Spleen (tissue), 11 donors: ENCODE measurements around the gene TJP2. TPM values are rescaled to one million over a fixed set of nuclear protein-coding genes. Genes with fewer than 3 reads are reported as not detected.

Source experiments
- DNase-seq: peaks from one replicate; pipeline ENCODE4 v3.0.0-alpha.2; 2020
- H3K27ac ChIP-seq, 8 donors: fragments of 200-600 bp; sonication (generic) in 7 of 8; 1 replicate in 4 of 8; 2 replicates in 4 of 8; pipeline versions ENCODE4 v1.5.0 to v1.8.0; 2016 to 2021; ENCODE audit warnings: inconsistent platforms in 4 of 8, mild to moderate bottlenecking in 4 of 8, moderate library complexity in 1 of 8
- H3K27me3 ChIP-seq, 7 donors: fragments of 200-600 bp; sonication (generic) in 6 of 7; replicated peaks in 1 of 7; 1 replicate in 4 of 7; 2 replicates in 3 of 7; pipeline versions ENCODE4 v1.5.0 to v1.8.0; 2016 to 2021; ENCODE audit warnings: inconsistent platforms in 3 of 7, mild to moderate bottlenecking in 1 of 7
- H3K36me3 ChIP-seq, 6 donors: fragments of 200-600 bp; sonication (generic) in 5 of 6; 1 replicate in 4 of 6; 2 replicates in 2 of 6; pipeline versions ENCODE4 v1.5.0 to v1.8.0; 2016 to 2021; ENCODE audit warnings: inconsistent platforms in 2 of 6
- H3K4me1 ChIP-seq, 6 donors: fragments of 200-600 bp; sonication (generic) in 5 of 6; 1 replicate in 3 of 6; 2 replicates in 3 of 6; pipeline versions ENCODE4 v1.5.0 to v1.8.0; 2016 to 2021; ENCODE audit warnings: inconsistent platforms in 3 of 6
- H3K4me3 ChIP-seq, 8 donors: fragments of 200-600 bp; sonication (generic) in 7 of 8; 1 replicate in 4 of 8; 2 replicates in 4 of 8; pipeline versions ENCODE4 v1.5.0 to v1.8.0; 2016 to 2021; ENCODE audit warnings: inconsistent platforms in 4 of 8, mild to moderate bottlenecking in 4 of 8, moderate library complexity in 2 of 8
- H3K9me3 ChIP-seq, 8 donors: fragments of 200-600 bp; sonication (generic) in 7 of 8; 1 replicate in 4 of 8; 2 replicates in 4 of 8; pipeline versions ENCODE4 v1.5.0 to v1.8.0; 2016 to 2021; ENCODE audit warnings: inconsistent platforms in 4 of 8
- CTCF ChIP-seq, 11 experiments: fragments of 200-600 bp in 7 of 11; fragments of 450-650 bp in 4 of 11; sonication (generic) in 4 of 11; IDR thresholded peaks in 8 of 11; conservative IDR thresholded peaks in 3 of 11; 1 replicate in 7 of 11; 2 replicates in 4 of 11; pipeline versions ENCODE4 v1.4.0 to v1.8.0; 2016 to 2021; ENCODE audit warnings: antibody characterized with exemption in 11 of 11, inconsistent platforms in 4 of 11, mild to moderate bottlenecking in 1 of 11
- POLR2A ChIP-seq, 3 donors: fragments of 450-650 bp; IDR thresholded peaks; one replicate each; pipeline ENCODE4 v1.5.1; 2017; ENCODE audit warnings: antibody characterized with exemption in 3 of 3, mild to moderate bottlenecking in 1 of 3
- POLR2AphosphoS5 ChIP-seq, 3 donors: sonication (generic); formaldehyde crosslinking; IDR thresholded peaks; one replicate each; pipeline ENCODE4 v1.5.1; 2017; ENCODE audit warnings: antibody characterized with exemption in 3 of 3
- WGBS, 5 donors: extraction: QIAGEN DNeasy Blood & Tissue Kit in 3 of 5; methylation state at CpG; one replicate each; pipeline versions ENCODE4 v1.1.5 to v1.1.7; 2013 to 2018; 5-methylcytosine and 5-hydroxymethylcytosine counted together
- intact Hi-C: fragments of 100-400 bp; cut with DNase I; formaldehyde crosslinking; loops from one replicate; pipeline ENCODE4 v1.15.0; 2023; ENCODE audit warnings: low total_unique reads
- polyA plus RNA-seq, 3 donors: library from polyadenylated mRNA; stranded (reverse); fragments of 200-250 nt; gene quantifications; one replicate each; pipeline ENCODE4 v1.2.1, GENCODE V29; 2013
- total RNA-seq, 7 donors: library from RNA; depleted of rRNA in 3 of 7; stranded (reverse); fragments of >200 nt in 3 of 7; fragmentation: NEBNext Ultra II Directional in 4 of 7; extraction: Animal tissue kit (Norgen Biotek cat#: 25700) in 4 of 7; gene quantifications; one replicate each; pipeline versions ENCODE4 v1.1.0 to v1.2.1, GENCODE V29; 2016 to 2021
- donor health status: healthy with polysubstance abuse.
- donor health status: DM: no; HTN: no; CAD: no; lungs with moderate emphysema.
- donor health status: DM: no; HTN: no; CAD: no.
- donor health status: Bipolar disorder and iron deficiency.
- donor health status: healthy.
- donor health status: DM: no; HTN: no; CAD: no.
- donor health status: DM: yes; HTN: yes; CAD: no.

TJP2 gene
- total and polyA plus RNA-seq, 10 donors = 2.9 to 20.5 (median 15.2) TPM

GRCh38 chr9:69258551-69258950, 84.5 kb downstream of the TJP2 start:
- peaks cover 0 to 14% (median 1%) of the 10 kb centered on the region in 6 donors for H3K36me3 ChIP-seq
- H3K9me3 ChIP-seq = no peaks in the 10 kb centered on the region
- intact Hi-C loops = no loop called here
- no peak overlapping the region for H3K27ac ChIP-seq
- no peak overlapping the region for H3K4me3 ChIP-seq
- TF ChIP-seq POLR2AphosphoS5 (IDR thresholded peaks at IDR 0.05) = no peak
- no peak for TF ChIP-seq POLR2A (IDR thresholded peaks at IDR 0.05)
- TF ChIP-seq CTCF (IDR thresholded peaks at IDR 0.05 in 8 of 11, conservative IDR thresholded peaks at IDR 0.05 in 3 of 11) = no peak
- WGBS, 5 donors = 82 to 99% (median 93%) methylated on average over 5 of the region's 5 CpGs
- DNase-seq = no peak
- H3K27me3 ChIP-seq = no peaks in the 10 kb centered on the region
- no peaks in the 10 kb centered on the region for H3K4me1 ChIP-seq

GRCh38 chr9:69260161-69260560, 86.1 kb downstream of the TJP2 start:
- H3K4me3 ChIP-seq = no peak overlapping the region
- no peak overlapping the region for H3K27ac ChIP-seq
- intact Hi-C loops = no loop called here
- TF ChIP-seq POLR2AphosphoS5 (IDR thresholded peaks at IDR 0.05) = no peak
- TF ChIP-seq CTCF (IDR thresholded peaks at IDR 0.05 in 8 of 11, conservative IDR thresholded peaks at IDR 0.05 in 3 of 11) = no peak
- TF ChIP-seq POLR2A (IDR thresholded peaks at IDR 0.05) = no peak
- H3K27me3 ChIP-seq = no peaks in the 10 kb centered on the region
- H3K4me1 ChIP-seq = no peaks in the 10 kb centered on the region
- H3K9me3 ChIP-seq = no peaks in the 10 kb centered on the region
- no peak for DNase-seq
- 58 to 70% (median 69%) methylated on average over 5 of the region's 5 CpGs for WGBS, 5 donors
- no peaks in the 10 kb centered on the region for H3K36me3 ChIP-seq

GRCh38 chr9:69261636-69262035, 87.6 kb downstream of the TJP2 start:
- no peak overlapping the region for H3K27ac ChIP-seq
- H3K9me3 ChIP-seq = no peaks in the 10 kb centered on the region
- no peaks in the 10 kb centered on the region for H3K4me1 ChIP-seq
- H3K36me3 ChIP-seq = no peaks in the 10 kb centered on the region
- no peaks in the 10 kb centered on the region for H3K27me3 ChIP-seq
- TF ChIP-seq CTCF (IDR thresholded peaks at IDR 0.05 in 8 of 11, conservative IDR thresholded peaks at IDR 0.05 in 3 of 11) (no peak), POLR2A (IDR thresholded peaks at IDR 0.05) (no peak), POLR2AphosphoS5 (IDR thresholded peaks at IDR 0.05) (no peak)
- intact Hi-C loops = no loop called here
- no peak for DNase-seq
- 77 to 86% (median 85%) methylated on average over 3 of the region's 3 CpGs for WGBS, 5 donors
- no peak overlapping the region for H3K4me3 ChIP-seq

GRCh38 chr9:69264526-69264925, 90.4 kb downstream of the TJP2 start:
- H3K36me3 ChIP-seq = no peaks in the 10 kb centered on the region
- H3K27ac ChIP-seq = no peak overlapping the region
- no peaks in the 10 kb centered on the region for H3K27me3 ChIP-seq
- DNase-seq = no peak
- WGBS, 5 donors = 40 to 59% (median 50%) methylated on average over 7 of the region's 7 CpGs
- intact Hi-C loops = no loop called here
- H3K9me3 ChIP-seq = peaks cover 0 to 5% (median 0%) of the 10 kb centered on the region in 8 donors
- no peaks in the 10 kb centered on the region for H3K4me1 ChIP-seq
- TF ChIP-seq CTCF (IDR thresholded peaks at IDR 0.05 in 8 of 11, conservative IDR thresholded peaks at IDR 0.05 in 3 of 11) (no peak), POLR2A (IDR thresholded peaks at IDR 0.05) (no peak), POLR2AphosphoS5 (IDR thresholded peaks at IDR 0.05) (no peak)
- H3K4me3 ChIP-seq = no peak overlapping the region
